ENCODE measurements around the gene MAGIX.

DNA sequence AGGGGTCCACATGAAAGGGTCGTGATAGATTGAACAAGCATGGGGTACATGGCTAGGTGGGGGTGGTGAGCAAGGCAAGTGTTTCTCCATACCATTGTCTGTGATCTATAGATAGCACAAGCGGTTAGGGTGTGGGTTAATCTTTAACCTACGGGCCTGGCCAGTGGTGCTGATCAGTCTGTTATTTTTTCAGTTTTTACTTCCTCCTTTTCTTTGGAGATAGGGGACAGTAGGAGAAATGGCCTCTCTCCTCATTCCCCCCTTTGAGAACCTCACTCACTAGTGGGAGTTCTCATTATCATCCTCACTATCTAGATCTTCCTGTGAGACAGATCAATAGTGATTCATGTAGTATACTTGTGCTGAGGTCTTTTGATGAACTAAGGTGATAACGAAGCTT, 22.8 kb upstream of the MAGIX start:
- TF ChIP-seq, protein P1, sequence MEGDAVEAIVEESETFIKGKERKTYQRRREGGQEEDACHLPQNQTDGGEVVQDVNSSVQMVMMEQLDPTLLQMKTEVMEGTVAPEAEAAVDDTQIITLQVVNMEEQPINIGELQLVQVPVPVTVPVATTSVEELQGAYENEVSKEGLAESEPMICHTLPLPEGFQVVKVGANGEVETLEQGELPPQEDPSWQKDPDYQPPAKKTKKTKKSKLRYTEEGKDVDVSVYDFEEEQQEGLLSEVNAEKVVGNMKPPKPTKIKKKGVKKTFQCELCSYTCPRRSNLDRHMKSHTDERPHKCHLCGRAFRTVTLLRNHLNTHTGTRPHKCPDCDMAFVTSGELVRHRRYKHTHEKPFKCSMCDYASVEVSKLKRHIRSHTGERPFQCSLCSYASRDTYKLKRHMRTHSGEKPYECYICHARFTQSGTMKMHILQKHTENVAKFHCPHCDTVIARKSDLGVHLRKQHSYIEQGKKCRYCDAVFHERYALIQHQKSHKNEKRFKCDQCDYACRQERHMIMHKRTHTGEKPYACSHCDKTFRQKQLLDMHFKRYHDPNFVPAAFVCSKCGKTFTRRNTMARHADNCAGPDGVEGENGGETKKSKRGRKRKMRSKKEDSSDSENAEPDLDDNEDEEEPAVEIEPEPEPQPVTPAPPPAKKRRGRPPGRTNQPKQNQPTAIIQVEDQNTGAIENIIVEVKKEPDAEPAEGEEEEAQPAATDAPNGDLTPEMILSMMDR (conservative IDR thresholded peaks at IDR 0.05 in 1 of 2, IDR thresholded peaks at IDR 0.05 in 1 of 2; ENCODE audit: low read depth in 1 of 2, low read length in 2 of 2): no peak
- TF ChIP-seq EZH2 (IDR thresholded peaks at IDR 0.05; ENCODE audit: low read length, missing control alignments): no peak
